Fibroblast of peridontal ligament (primary cell): ENCODE results near the gene PRRX2.
A peak's percentile ranks its signal among the peaks of the same experiment; 100 is the strongest.

ENCODE experiments used
- DNase-seq: peaks from one replicate; pipeline ENCODE4 v3.0.0-alpha.2; 2010; ENCODE audit errors: extremely low read depth

The PRRX2 gene

GRCh38 chr9:129703667-129704355 is 38.4 kb downstream of the PRRX2 start:
- DNase-seq = peak; percentile 90

- no peak for DNase-seq
Observed at GRCh38 chr9:129704807-129705206, 39.4 kb downstream of the PRRX2 start.

GRCh38 chr9:129708793-129709192 is 43.3 kb downstream of the PRRX2 start:
- peak; percentile 61 for DNase-seq

- no peak for DNase-seq
Observed at GRCh38 chr9:129709438-129710168, 44.2 kb downstream of the PRRX2 start.

- no peak for DNase-seq
Observed at GRCh38 chr9:129710169-129710453, 44.7 kb downstream of the PRRX2 start.

- DNase-seq = peak; percentile 95
Observed at GRCh38 chr9:129712634-129713401, 47.4 kb downstream of the PRRX2 start.

GRCh38 chr9:129713402-129713679 is 47.9 kb downstream of the PRRX2 start:
- DNase-seq = no peak

GRCh38 chr9:129714511-129715061 is 49.1 kb downstream of the PRRX2 start:
- peak; percentile 33 for DNase-seq

GRCh38 chr9:129716091-129716490 is 50.6 kb downstream of the PRRX2 start:
- peak; percentile 91 for DNase-seq

- DNase-seq = no peak
Observed at GRCh38 chr9:129717991-129718390, 52.5 kb downstream of the PRRX2 start.

- DNase-seq = no peak
Observed at GRCh38 chr9:129718647-129719046, 53.2 kb downstream of the PRRX2 start.

GRCh38 chr9:129719135-129719534 is 53.7 kb downstream of the PRRX2 start:
- DNase-seq = no peak

- no peak for DNase-seq
Observed at GRCh38 chr9:129720181-129720864, 54.9 kb downstream of the PRRX2 start.

GRCh38 chr9:129720865-129721545 is 55.6 kb downstream of the PRRX2 start:
- DNase-seq = no peak

GRCh38 chr9:129722913-129723312 is 57.5 kb downstream of the PRRX2 start:
- no peak for DNase-seq

- DNase-seq = no peak
Observed at GRCh38 chr9:129724456-129725190, 59.2 kb downstream of the PRRX2 start.

- DNase-seq = peak; percentile 83
Observed at GRCh38 chr9:129725795-129726251, 60.4 kb downstream of the PRRX2 start.

GRCh38 chr9:129726322-129727160 is 61.1 kb downstream of the PRRX2 start:
- peak; percentile 95 for DNase-seq

- DNase-seq = no peak
Observed at GRCh38 chr9:129728744-129729143, 63.3 kb downstream of the PRRX2 start.
